Islet of Langerhans (tissue), 1 donor: ENCODE data around the gene PRDM16.

Source experiments
- FAIRE-seq: peaks from one replicate; lab custom pipeline; 2011; peaks lifted over from hg19 to GRCh38; lab: Jason Lieb, UNC

Gene PRDM16

GRCh38 chr1:3209201-3209600 is 140.2 kb downstream of the PRDM16 start:
- no peak for FAIRE-seq

GRCh38 chr1:3211582-3212375 is 142.8 kb downstream of the PRDM16 start:
- FAIRE-seq, result no peak

GRCh38 chr1:3212453-3213355 is 143.7 kb downstream of the PRDM16 start:
- no peak for FAIRE-seq

GRCh38 chr1:3213730-3214129 is 144.7 kb downstream of the PRDM16 start:
- FAIRE-seq, result no peak

- no peak for FAIRE-seq
Measured at GRCh38 chr1:3215198-3216014, 146.4 kb downstream of the PRDM16 start.

GRCh38 chr1:3216015-3216391 is 147.0 kb downstream of the PRDM16 start:
- no peak for FAIRE-seq

- no peak for FAIRE-seq
Measured at GRCh38 chr1:3217181-3217641, 148.2 kb downstream of the PRDM16 start.

GRCh38 chr1:3217979-3218679 is 149.1 kb downstream of the PRDM16 start:
- no peak for FAIRE-seq

GRCh38 chr1:3219005-3219790 is 150.2 kb downstream of the PRDM16 start:
- no peak for FAIRE-seq

- FAIRE-seq, result no peak
Measured at GRCh38 chr1:3219791-3220467, 150.9 kb downstream of the PRDM16 start.

- no peak for FAIRE-seq
Measured at GRCh38 chr1:3221112-3222041, 152.4 kb downstream of the PRDM16 start.

GRCh38 chr1:3222042-3222692 is 153.2 kb downstream of the PRDM16 start:
- no peak for FAIRE-seq

GRCh38 chr1:3225661-3226060 is 156.7 kb downstream of the PRDM16 start:
- no peak for FAIRE-seq

GRCh38 chr1:3226191-3226590 is 157.2 kb downstream of the PRDM16 start:
- FAIRE-seq, result no peak

GRCh38 chr1:3226701-3227350 is 157.8 kb downstream of the PRDM16 start:
- FAIRE-seq, result no peak

- no peak for FAIRE-seq
Measured at GRCh38 chr1:3227351-3227704, 158.3 kb downstream of the PRDM16 start.

GRCh38 chr1:3227893-3228292 is 158.9 kb downstream of the PRDM16 start:
- no peak for FAIRE-seq

- no peak for FAIRE-seq
Measured at GRCh38 chr1:3229081-3229725, 160.2 kb downstream of the PRDM16 start.
